HepG2 (cell line): ENCODE data around the gene CDC14C.

Experiments used
- IRF9 ChIP-seq: sonication (generic); formaldehyde crosslinking; IDR thresholded peaks from 2 replicates; pipeline ENCODE4 v1.8.0; 2022; ENCODE audit warnings: missing genetic modification reagents, mild to moderate bottlenecking, borderline replicate concordance
- KDM6A ChIP-seq: IDR thresholded peaks from 2 replicates; pipeline ENCODE4 v1.6.1; 2016; ENCODE audit warnings: low read depth
- PHF5A ChIP-seq: IDR thresholded peaks from one replicate; pipeline ENCODE4 v1.6.1; 2018; ENCODE audit warnings: low read depth, missing genetic modification reagents; ENCODE audit not compliant: unreplicated experiment
- PREB ChIP-seq: sonication (generic); formaldehyde crosslinking; IDR thresholded peaks from 2 replicates; pipeline ENCODE4 v1.4.0; 2020; ENCODE audit warnings: missing genetic modification reagents
- RAD21 ChIP-seq: fragments of 450-650 bp; formaldehyde crosslinking; IDR thresholded peaks from 2 replicates; pipeline ENCODE4 v1.5.0; 2020; ENCODE audit warnings: mild to moderate bottlenecking
- RFX3 ChIP-seq: IDR thresholded peaks from 2 replicates; pipeline ENCODE4 v1.6.1; 2016; ENCODE audit warnings: missing biosample characterization, missing genetic modification reagents
- ZNF296 ChIP-seq: sonication (generic); formaldehyde crosslinking; conservative IDR thresholded peaks from 2 replicates; pipeline ENCODE4 v1.5.0; 2020; ENCODE audit warnings: mild to moderate bottlenecking, missing genetic modification reagents
- TF ChIP-seq, protein P1 (sequence below): sonication (generic); formaldehyde crosslinking; IDR thresholded peaks from 2 replicates; pipeline ENCODE4 v1.5.0; 2020; ENCODE audit warnings: mild to moderate bottlenecking, missing genetic modification reagents, moderate library complexity
- TF ChIP-seq, protein P2 (sequence below): sonication (generic); formaldehyde crosslinking; conservative IDR thresholded peaks from 2 replicates; pipeline ENCODE4 v1.8.1; 2023; ENCODE audit warnings: missing genetic modification reagents

DNA sequence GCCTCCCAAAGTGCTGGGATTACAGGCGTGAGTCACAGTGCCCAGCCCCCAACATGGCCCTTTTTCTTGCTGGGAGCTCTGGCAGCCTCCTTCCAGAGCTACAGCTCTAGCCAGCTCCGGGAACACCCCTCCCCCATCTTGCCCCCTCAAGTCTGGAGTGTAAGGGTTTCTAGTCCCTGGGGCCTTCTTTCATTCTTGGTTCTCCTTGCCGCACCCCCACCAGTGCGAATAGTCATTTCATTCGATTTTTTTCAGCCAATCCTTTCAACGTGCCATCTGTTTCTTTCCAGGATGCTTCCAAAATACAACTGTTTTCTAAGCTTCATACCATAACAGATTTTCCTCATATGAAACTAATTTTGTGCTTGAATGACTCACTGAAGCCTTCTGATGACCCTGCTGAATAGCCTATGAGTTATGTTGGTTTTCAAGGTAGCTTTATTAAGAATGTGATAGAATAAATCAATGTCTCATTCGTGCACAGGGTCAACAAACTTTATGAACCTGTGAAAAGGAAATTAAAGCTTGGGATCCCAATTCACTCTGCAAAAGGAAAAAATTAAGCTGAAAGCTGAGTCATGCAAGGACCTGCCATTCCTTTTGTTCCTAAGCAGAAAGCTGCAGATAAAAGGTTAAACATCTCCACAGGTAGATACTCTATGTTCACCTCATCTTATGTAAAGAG lies 38.6 kb downstream of the CDC14C start:
- TF ChIP-seq, protein P1, sequence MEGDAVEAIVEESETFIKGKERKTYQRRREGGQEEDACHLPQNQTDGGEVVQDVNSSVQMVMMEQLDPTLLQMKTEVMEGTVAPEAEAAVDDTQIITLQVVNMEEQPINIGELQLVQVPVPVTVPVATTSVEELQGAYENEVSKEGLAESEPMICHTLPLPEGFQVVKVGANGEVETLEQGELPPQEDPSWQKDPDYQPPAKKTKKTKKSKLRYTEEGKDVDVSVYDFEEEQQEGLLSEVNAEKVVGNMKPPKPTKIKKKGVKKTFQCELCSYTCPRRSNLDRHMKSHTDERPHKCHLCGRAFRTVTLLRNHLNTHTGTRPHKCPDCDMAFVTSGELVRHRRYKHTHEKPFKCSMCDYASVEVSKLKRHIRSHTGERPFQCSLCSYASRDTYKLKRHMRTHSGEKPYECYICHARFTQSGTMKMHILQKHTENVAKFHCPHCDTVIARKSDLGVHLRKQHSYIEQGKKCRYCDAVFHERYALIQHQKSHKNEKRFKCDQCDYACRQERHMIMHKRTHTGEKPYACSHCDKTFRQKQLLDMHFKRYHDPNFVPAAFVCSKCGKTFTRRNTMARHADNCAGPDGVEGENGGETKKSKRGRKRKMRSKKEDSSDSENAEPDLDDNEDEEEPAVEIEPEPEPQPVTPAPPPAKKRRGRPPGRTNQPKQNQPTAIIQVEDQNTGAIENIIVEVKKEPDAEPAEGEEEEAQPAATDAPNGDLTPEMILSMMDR (CRISPR knock-in tag), result no peak
- TF ChIP-seq PHF5A (CRISPR knock-in tag), result no peak
- TF ChIP-seq ZNF296 (CRISPR knock-in tag), result no peak
- TF ChIP-seq PREB, result no peak
- TF ChIP-seq IRF9 (CRISPR knock-in tag), result no peak
- no peak for TF ChIP-seq KDM6A
- TF ChIP-seq RFX3 (CRISPR knock-in tag), result no peak
- TF ChIP-seq, protein P2, sequence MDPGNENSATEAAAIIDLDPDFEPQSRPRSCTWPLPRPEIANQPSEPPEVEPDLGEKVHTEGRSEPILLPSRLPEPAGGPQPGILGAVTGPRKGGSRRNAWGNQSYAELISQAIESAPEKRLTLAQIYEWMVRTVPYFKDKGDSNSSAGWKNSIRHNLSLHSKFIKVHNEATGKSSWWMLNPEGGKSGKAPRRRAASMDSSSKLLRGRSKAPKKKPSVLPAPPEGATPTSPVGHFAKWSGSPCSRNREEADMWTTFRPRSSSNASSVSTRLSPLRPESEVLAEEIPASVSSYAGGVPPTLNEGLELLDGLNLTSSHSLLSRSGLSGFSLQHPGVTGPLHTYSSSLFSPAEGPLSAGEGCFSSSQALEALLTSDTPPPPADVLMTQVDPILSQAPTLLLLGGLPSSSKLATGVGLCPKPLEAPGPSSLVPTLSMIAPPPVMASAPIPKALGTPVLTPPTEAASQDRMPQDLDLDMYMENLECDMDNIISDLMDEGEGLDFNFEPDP, result no peak
- TF ChIP-seq RAD21 (CRISPR knock-in tag), result no peak
